GM10266 (cell line): ENCODE results near the gene PCSK6.

Experiments
- DNase-seq: peaks from one replicate; pipeline ENCODE4 v3.0.0; 2012; ENCODE audit errors: extremely low spot score
- CTCF ChIP-seq: IDR thresholded peaks from 2 replicates; pipeline ENCODE4 v1.5.1; 2012; ENCODE audit warnings: mild to moderate bottlenecking, low read depth; ENCODE audit not compliant: control insufficient read depth, insufficient read depth; ENCODE audit errors: missing control alignments

Gene PCSK6

GRCh38 chr15:101307048-101307896 lies 182.2 kb downstream of the PCSK6 start:
- no peak for TF ChIP-seq CTCF
- DNase-seq = no peak

GRCh38 chr15:101306341-101307047 lies 183.0 kb downstream of the PCSK6 start:
- no peak for TF ChIP-seq CTCF
- no peak for DNase-seq

GRCh38 chr15:101305820-101306255 lies 183.7 kb downstream of the PCSK6 start:
- no peak for DNase-seq

GRCh38 chr15:101303408-101303807 lies 186.1 kb downstream of the PCSK6 start:
- no peak for TF ChIP-seq CTCF
- DNase-seq = no peak

More at GRCh38 chr15:101305820-101306255, 183.7 kb downstream of the PCSK6 start:
- no peak for TF ChIP-seq CTCF

GRCh38 chr15:101296418-101297405 lies 192.8 kb downstream of the PCSK6 start:
- TF ChIP-seq CTCF = no peak
- no peak for DNase-seq

GRCh38 chr15:101295607-101296161 lies 193.8 kb downstream of the PCSK6 start:
- no peak for DNase-seq
- TF ChIP-seq CTCF = no peak
